CD14-positive monocyte (primary cell): ENCODE data around the gene UACA. TPM values are rescaled to one million over a fixed set of nuclear protein-coding genes. Genes with fewer than 3 reads are reported as not detected.

ENCODE experiments used
- DNase-seq, 3 donors: peaks; one replicate each; pipeline ENCODE4 v3.0.0-alpha.2; 2011 to 2022
- H2AFZ ChIP-seq: 2 replicates; pipeline ENCODE4 v1.6.0; 2012; ENCODE audit warnings: mild to moderate bottlenecking, low read depth, low read length, inconsistent platforms; ENCODE audit not compliant: insufficient read depth, poor library complexity, severe bottlenecking
- H3K27ac ChIP-seq, 2 donors: 1 replicate in 1 of 2; 2 replicates in 1 of 2; pipeline ENCODE4 v1.5.1; 2012 to 2013; ENCODE audit warnings: low read length in 2 of 2, control low read depth in 1 of 2, inconsistent platforms in 1 of 2, low read depth in 1 of 2, mild to moderate bottlenecking in 1 of 2
- H3K27me3 ChIP-seq, 2 donors: one replicate each; pipeline versions ENCODE4 v1.6.0 to v1.6.1; 2011 to 2013; ENCODE audit warnings: low read length in 2 of 2; ENCODE audit not compliant: control insufficient read depth in 2 of 2, insufficient read depth in 2 of 2
- H3K36me3 ChIP-seq, 2 donors: replicated peaks in 1 of 2; 1 replicate in 1 of 2; 2 replicates in 1 of 2; pipeline versions ENCODE4 v1.5.1 to v1.6.1; 2012 to 2013; ENCODE audit warnings: low read length in 2 of 2, control low read depth in 1 of 2, inconsistent platforms in 1 of 2, mild to moderate bottlenecking in 1 of 2; ENCODE audit not compliant: insufficient read depth in 2 of 2, control insufficient read depth in 1 of 2
- H3K4me1 ChIP-seq, 2 donors: 1 replicate in 1 of 2; 2 replicates in 1 of 2; pipeline versions ENCODE4 v1.5.1 to v1.6.1; 2012 to 2013; ENCODE audit warnings: low read length in 2 of 2, control low read depth in 1 of 2, inconsistent platforms in 1 of 2, mild to moderate bottlenecking in 1 of 2, moderate library complexity in 1 of 2; ENCODE audit not compliant: insufficient read depth in 2 of 2, control insufficient read depth in 1 of 2
- H3K4me2 ChIP-seq: replicated peaks from 2 replicates; pipeline ENCODE3; 2012; ENCODE audit warnings: low read length, moderate library complexity, mild to moderate bottlenecking; ENCODE audit not compliant: poor library complexity, severe bottlenecking; ENCODE audit errors: extremely low read depth
- H3K4me3 ChIP-seq, 3 experiments: fragments of 200-600 bp in 1 of 3; sonication (generic) in 1 of 3; replicated peaks in 1 of 3; 1 replicate in 2 of 3; 2 replicates in 1 of 3; pipeline ENCODE4 v1.5.1; 2011 to 2013; ENCODE audit warnings: low read length in 3 of 3, mild to moderate bottlenecking in 3 of 3, control low read depth in 2 of 3, low read depth in 2 of 3, inconsistent platforms in 1 of 3, moderate library complexity in 1 of 3
- H3K79me2 ChIP-seq: 2 replicates; pipeline ENCODE4 v1.6.0; 2012; ENCODE audit warnings: mild to moderate bottlenecking, control low read depth, inconsistent platforms, low read length, moderate library complexity; ENCODE audit not compliant: insufficient read depth
- H3K9ac ChIP-seq: 2 replicates; pipeline ENCODE4 v1.6.0; 2017; ENCODE audit warnings: low read length, mild to moderate bottlenecking; ENCODE audit not compliant: insufficient read depth, poor library complexity, severe bottlenecking
- H3K9me3 ChIP-seq, 2 donors: replicated peaks in 1 of 2; 1 replicate in 1 of 2; 2 replicates in 1 of 2; pipeline versions ENCODE4 v1.5.1 to v1.6.1; 2012 to 2013; ENCODE audit warnings: low read length in 2 of 2, control low read depth in 1 of 2; ENCODE audit not compliant: control insufficient read depth in 1 of 2, insufficient read depth in 1 of 2
- H4K20me1 ChIP-seq: 2 replicates; pipeline ENCODE4 v1.6.0; 2012; ENCODE audit warnings: mild to moderate bottlenecking, low read length, control low read depth, moderate library complexity; ENCODE audit not compliant: insufficient read depth
- H3K27ac Mint-ChIP-seq, 7 donors: one replicate each; pipeline ENCODE4 v1.8.0; 2020; ENCODE audit warnings: mild to moderate bottlenecking in 7 of 7, mixed read lengths in 7 of 7, moderate library complexity in 6 of 7, inconsistent platforms in 2 of 7
- H3K27me3 Mint-ChIP-seq, 3 donors: one replicate each; pipeline ENCODE4 v1.8.0; 2021 to 2022; ENCODE audit warnings: low read depth in 3 of 3, mild to moderate bottlenecking in 3 of 3, mixed read lengths in 3 of 3, moderate library complexity in 3 of 3, inconsistent platforms in 1 of 3
- H3K36me3 Mint-ChIP-seq, 2 donors: one replicate each; pipeline ENCODE4 v1.8.0; 2020; ENCODE audit warnings: mixed read lengths in 2 of 2, inconsistent platforms in 1 of 2, mild to moderate bottlenecking in 1 of 2
- H3K4me1 Mint-ChIP-seq: one replicate; pipeline ENCODE4 v1.8.0; 2020; ENCODE audit warnings: mild to moderate bottlenecking, mixed read lengths
- H3K4me3 Mint-ChIP-seq, 2 donors: one replicate each; pipeline ENCODE4 v1.8.0; 2020; ENCODE audit warnings: mild to moderate bottlenecking in 2 of 2, mixed read lengths in 2 of 2, moderate library complexity in 1 of 2
- H3K9me3 Mint-ChIP-seq, 7 donors: one replicate each; pipeline ENCODE4 v1.8.0; 2020 to 2022; ENCODE audit warnings: mixed read lengths in 7 of 7, mild to moderate bottlenecking in 6 of 7, moderate library complexity in 6 of 7, inconsistent platforms in 2 of 7
- WGBS: methylation state at CpG from one replicate; pipeline ENCODE4 v1.1.5; 2013; ENCODE audit warnings: missing lambda C conversion rate; ENCODE audit not compliant: insufficient coverage; 5-methylcytosine and 5-hydroxymethylcytosine counted together
- intact Hi-C, 2 donors: fragments of 100-400 bp; cut with micrococcal nuclease; formaldehyde crosslinking; loops; one replicate each; pipeline versions ENCODE4 v1.15.0 to v1.15.1; 2023
- polyA plus RNA-seq, 3 donors: library from polyadenylated mRNA; depleted of rRNA in 1 of 3; unstranded in 2 of 3; stranded (reverse) in 1 of 3; fragments of 300-500 nt in 2 of 3; fragments of >200 nt in 1 of 3; fragmentation: Illumina TruSeq in 2 of 3; gene quantifications; 1 replicate in 2 of 3; 2 replicates in 1 of 3; pipeline ENCODE4 v1.2.3, GENCODE V29; 2012 to 2021
- TF ChIP-seq, protein P1 (sequence below): fragments of 200-600 bp; IDR thresholded peaks from one replicate; pipeline ENCODE4 v1.8.0; 2022; ENCODE audit warnings: antibody characterized with exemption, mild to moderate bottlenecking

Gene UACA
- polyA plus RNA-seq, 3 donors = 1.7 to 3.1 (median 2.4) TPM

- Histone ChIP-seq H3K27ac (no peak overlapping the region), H3K4me2 (no peak overlapping the region), H3K4me3 (no peak overlapping the region), H3K79me2 (no peaks in the 10 kb centered on the region), H3K9ac (no peak overlapping the region), H4K20me1 (no peaks in the 10 kb centered on the region), H2AFZ (no peak overlapping the region), H3K36me3 (no peaks in the 10 kb centered on the region), H3K27me3 (no peaks in the 10 kb centered on the region), H3K4me1 (peaks cover 3 to 9% of the 10 kb centered on the region in 2 donors), H3K9me3 (no peaks in the 10 kb centered on the region)
- Mint-ChIP-seq H3K36me3 (no peaks in the 10 kb centered on the region), H3K4me1 (peaks cover 31% of the 10 kb centered on the region), H3K27me3 (peaks cover 4 to 7% (median 4%) of the 10 kb centered on the region in 3 donors), H3K4me3 (peak overlapping the region in 1 of 2 donors; percentile 26), H3K9me3 (no peaks in the 10 kb centered on the region), H3K27ac (peak overlapping the region in 1 of 7 donors; percentile 72)
- intact Hi-C loops = no loop called here
- 11% methylated on average over 3 of the region's 5 CpGs for WGBS
- TF ChIP-seq, protein P1, sequence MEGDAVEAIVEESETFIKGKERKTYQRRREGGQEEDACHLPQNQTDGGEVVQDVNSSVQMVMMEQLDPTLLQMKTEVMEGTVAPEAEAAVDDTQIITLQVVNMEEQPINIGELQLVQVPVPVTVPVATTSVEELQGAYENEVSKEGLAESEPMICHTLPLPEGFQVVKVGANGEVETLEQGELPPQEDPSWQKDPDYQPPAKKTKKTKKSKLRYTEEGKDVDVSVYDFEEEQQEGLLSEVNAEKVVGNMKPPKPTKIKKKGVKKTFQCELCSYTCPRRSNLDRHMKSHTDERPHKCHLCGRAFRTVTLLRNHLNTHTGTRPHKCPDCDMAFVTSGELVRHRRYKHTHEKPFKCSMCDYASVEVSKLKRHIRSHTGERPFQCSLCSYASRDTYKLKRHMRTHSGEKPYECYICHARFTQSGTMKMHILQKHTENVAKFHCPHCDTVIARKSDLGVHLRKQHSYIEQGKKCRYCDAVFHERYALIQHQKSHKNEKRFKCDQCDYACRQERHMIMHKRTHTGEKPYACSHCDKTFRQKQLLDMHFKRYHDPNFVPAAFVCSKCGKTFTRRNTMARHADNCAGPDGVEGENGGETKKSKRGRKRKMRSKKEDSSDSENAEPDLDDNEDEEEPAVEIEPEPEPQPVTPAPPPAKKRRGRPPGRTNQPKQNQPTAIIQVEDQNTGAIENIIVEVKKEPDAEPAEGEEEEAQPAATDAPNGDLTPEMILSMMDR = no peak
- peak in 1 of 3 donors; percentile 20 for DNase-seq
These were observed 126.7 kb downstream of the UACA start for GRCh38 chr15:70636540-70637165.

DNA sequence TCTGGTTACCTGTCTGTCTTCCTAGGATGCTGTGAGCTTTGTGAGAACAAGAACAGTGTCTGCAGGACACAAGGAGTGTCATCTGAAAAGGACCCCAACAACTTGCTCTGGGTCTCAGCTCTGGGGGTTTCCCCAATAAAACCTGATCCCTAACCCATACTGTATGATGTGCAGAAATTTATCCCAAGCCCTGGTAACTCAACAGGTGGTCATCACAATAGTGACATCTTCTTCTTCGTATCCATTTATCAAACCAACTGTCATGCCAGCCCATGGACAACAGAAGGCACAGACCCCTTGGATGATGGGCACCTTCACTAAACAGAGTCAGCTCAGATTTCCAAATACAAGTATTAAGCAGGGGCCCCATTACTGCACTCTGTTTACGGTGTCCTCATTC lies 127.5 kb downstream of the UACA start:
- Mint-ChIP-seq H3K27ac (no peak overlapping the region), H3K4me1 (peaks cover 35% of the 10 kb centered on the region), H3K36me3 (no peaks in the 10 kb centered on the region), H3K9me3 (no peaks in the 10 kb centered on the region), H3K27me3 (peaks cover 4 to 7% (median 4%) of the 10 kb centered on the region in 3 donors), H3K4me3 (no peak overlapping the region)
- no peak overlapping the region for H3K4me2 ChIP-seq
- no peaks in the 10 kb centered on the region for H3K79me2 ChIP-seq
- peaks cover 3 to 9% of the 10 kb centered on the region in 2 donors for H3K4me1 ChIP-seq
- no peaks in the 10 kb centered on the region for H3K27me3 ChIP-seq
- no peak overlapping the region for H3K27ac ChIP-seq
- no peak overlapping the region for H2AFZ ChIP-seq
- H3K9ac ChIP-seq = no peak overlapping the region
- H4K20me1 ChIP-seq = no peaks in the 10 kb centered on the region
- WGBS = 92% methylated on average over 2 of the region's 2 CpGs
- no peak overlapping the region for H3K4me3 ChIP-seq
- H3K9me3 ChIP-seq = no peaks in the 10 kb centered on the region
- H3K36me3 ChIP-seq = no peaks in the 10 kb centered on the region
- no peak for DNase-seq
- intact Hi-C loops = no loop called here
- TF ChIP-seq, protein P1 = no peak
